Tibial artery (tissue), 4 donors: Measurements from ENCODE around the gene CDC42BPA.
A peak's percentile ranks its signal among the peaks of the same experiment; 100 is the strongest.
"Not testable (repeated sequence)": the region's sequence is repeated elsewhere in the genome, so short reads cannot be mapped to it uniquely, and the experiment has no call there.

Experiments
- DNase-seq, 2 donors: peaks; one replicate each; pipeline ENCODE4 v3.0.0-alpha.2; 2019
- H3K27ac ChIP-seq, 2 donors: fragments of 200-600 bp; sonication (generic) in 1 of 2; 1 replicate in 1 of 2; 2 replicates in 1 of 2; pipeline ENCODE4 v1.5.1; 2018 to 2019; ENCODE audit warnings: mild to moderate bottlenecking in 1 of 2
- H3K27me3 ChIP-seq, 2 donors: fragments of 200-600 bp; sonication (generic) in 1 of 2; one replicate each; pipeline versions ENCODE4 v1.5.1 to v1.6.0; 2016 to 2019
- H3K36me3 ChIP-seq, 3 donors: fragments of 200-600 bp; sonication (generic) in 2 of 3; one replicate each; pipeline ENCODE4 v1.5.1; 2016 to 2019; ENCODE audit warnings: mild to moderate bottlenecking in 2 of 3
- H3K4me1 ChIP-seq, 4 donors: fragments of 200-600 bp; sonication (generic) in 2 of 4; 1 replicate in 3 of 4; 2 replicates in 1 of 4; pipeline ENCODE4 v1.5.1; 2016 to 2019
- H3K4me3 ChIP-seq, 2 donors: fragments of 200-600 bp; sonication (generic) in 1 of 2; 1 replicate in 1 of 2; 2 replicates in 1 of 2; pipeline ENCODE4 v1.5.1; 2018 to 2019; ENCODE audit warnings: mild to moderate bottlenecking in 2 of 2
- H3K9me3 ChIP-seq, 3 donors: fragments of 200-600 bp; sonication (generic) in 1 of 3; one replicate each; pipeline ENCODE4 v1.5.1; 2016 to 2019
- CTCF ChIP-seq, 2 experiments: fragments of 200-600 bp in 1 of 2; fragments of 450-650 bp in 1 of 2; IDR thresholded peaks; one replicate each; pipeline ENCODE4 v1.5.1; 2017 to 2019; ENCODE audit warnings: antibody characterized with exemption in 2 of 2, mild to moderate bottlenecking in 1 of 2, moderate library complexity in 1 of 2
- intact Hi-C: fragments of 100-400 bp; cut with DNase I; formaldehyde crosslinking; loops from one replicate; pipeline ENCODE4 v1.15.0; 2023; ENCODE audit warnings: low total_unique reads

Gene CDC42BPA

GRCh38 chr1:227003165-227003564 lies 315.1 kb downstream of the CDC42BPA start:
- Histone ChIP-seq H3K9me3 (no peaks in the 10 kb centered on the region), H3K4me1 (no peaks in the 10 kb centered on the region), H3K36me3 (peaks cover 27 to 38% (median 35%) of the 10 kb centered on the region in 3 donors), H3K27ac (no peak overlapping the region), H3K4me3 (no peak overlapping the region), H3K27me3 (no peaks in the 10 kb centered on the region)
- DNase-seq: no peak
- intact Hi-C loops: no loop called here
- TF ChIP-seq CTCF (IDR thresholded peaks at IDR 0.05): no peak

- DNase-seq: no peak
- TF ChIP-seq CTCF (IDR thresholded peaks at IDR 0.05): no peak
- H3K9me3 ChIP-seq: no peaks in the 10 kb centered on the region
- peaks cover 27 to 38% (median 35%) of the 10 kb centered on the region in 3 donors for H3K36me3 ChIP-seq
- no peaks in the 10 kb centered on the region for H3K4me1 ChIP-seq
- H3K27ac ChIP-seq: no peak overlapping the region
- H3K27me3 ChIP-seq: no peaks in the 10 kb centered on the region
- intact Hi-C loops: no loop called here
- H3K4me3 ChIP-seq: no peak overlapping the region
Measured at GRCh38 chr1:227002531-227003049, 315.7 kb downstream of the CDC42BPA start.

DNA sequence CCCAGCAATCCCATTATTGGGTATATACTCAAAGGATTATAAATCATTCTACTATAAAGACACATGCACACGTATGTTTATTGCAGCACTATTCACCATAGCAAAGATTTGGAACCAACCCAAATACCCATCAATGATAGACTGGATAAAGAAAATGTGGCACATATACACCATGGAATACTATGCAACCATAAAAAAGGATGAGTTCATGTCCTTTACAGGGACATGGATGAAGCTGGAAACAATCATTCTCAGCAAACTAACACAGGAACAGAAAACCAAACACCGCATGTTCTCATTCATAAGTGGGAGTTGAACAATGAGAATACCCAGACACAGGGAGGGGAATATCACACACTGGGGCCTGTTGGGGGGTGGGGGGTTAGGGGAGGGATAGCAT lies 318.7 kb downstream of the CDC42BPA start:
- DNase-seq, H3K4me1 ChIP-seq, H3K9me3 ChIP-seq, H3K27me3 ChIP-seq, intact Hi-C loops, H3K27ac ChIP-seq, H3K4me3 ChIP-seq: not testable (repeated sequence)
- peaks cover 24 to 44% (median 24%) of the 10 kb centered on the region in 3 donors for H3K36me3 ChIP-seq

DNA sequence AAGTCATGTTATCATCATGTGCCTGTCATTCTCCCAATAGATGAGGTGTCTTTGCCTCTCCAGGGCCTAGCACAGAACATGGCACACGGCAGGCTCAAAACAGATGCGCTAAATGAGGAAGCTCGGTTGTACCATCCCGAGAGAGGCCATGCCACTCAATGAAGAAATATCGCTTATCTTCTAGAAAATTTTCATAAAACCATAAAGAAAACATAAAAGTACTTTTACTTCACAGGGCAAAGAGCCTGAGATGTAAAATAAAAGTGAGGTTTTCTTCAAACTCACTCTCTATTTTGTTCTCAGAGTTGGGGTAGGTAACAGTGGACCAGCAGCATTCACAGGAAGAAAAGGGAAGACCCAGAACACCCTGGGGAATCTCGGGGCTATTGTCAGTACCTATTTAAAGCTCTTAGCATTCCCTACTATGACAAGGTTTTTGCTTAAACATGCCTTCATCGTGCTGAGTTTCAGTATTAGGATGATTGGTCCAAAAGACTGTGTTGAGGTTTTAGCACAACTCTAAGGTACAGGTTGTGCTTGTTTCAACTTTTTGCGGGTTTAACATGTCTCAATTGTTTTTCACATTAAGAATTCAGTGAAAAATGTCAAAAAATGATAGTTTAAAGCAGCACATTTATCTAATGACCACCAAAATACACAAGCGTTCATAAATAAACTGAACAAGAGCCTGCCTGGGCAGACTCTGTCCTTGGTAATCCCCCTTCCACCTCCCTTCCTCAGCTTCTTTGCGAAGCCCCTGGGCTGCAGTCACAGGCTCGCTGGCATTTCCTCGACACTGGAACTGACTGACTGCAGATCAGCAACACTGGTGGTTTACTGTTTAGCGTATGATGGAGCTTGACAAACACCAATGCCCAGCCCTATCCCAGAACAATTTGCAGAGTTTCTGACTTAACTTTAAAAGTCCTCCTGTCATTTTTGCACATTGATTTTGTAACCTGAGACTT lies 322.6 kb downstream of the CDC42BPA start:
- Histone ChIP-seq H3K36me3 (peaks cover under 1 to 31% (median 7%) of the 10 kb centered on the region in 3 donors), H3K9me3 (no peaks in the 10 kb centered on the region), H3K27me3 (no peaks in the 10 kb centered on the region), H3K4me3 (no peak overlapping the region), H3K27ac (no peak overlapping the region), H3K4me1 (peaks cover 0 to 2% (median under 1%) of the 10 kb centered on the region in 4 donors)
- no peak for TF ChIP-seq CTCF (IDR thresholded peaks at IDR 0.05)
- no peak for DNase-seq
- intact Hi-C loops: no loop called here

DNA sequence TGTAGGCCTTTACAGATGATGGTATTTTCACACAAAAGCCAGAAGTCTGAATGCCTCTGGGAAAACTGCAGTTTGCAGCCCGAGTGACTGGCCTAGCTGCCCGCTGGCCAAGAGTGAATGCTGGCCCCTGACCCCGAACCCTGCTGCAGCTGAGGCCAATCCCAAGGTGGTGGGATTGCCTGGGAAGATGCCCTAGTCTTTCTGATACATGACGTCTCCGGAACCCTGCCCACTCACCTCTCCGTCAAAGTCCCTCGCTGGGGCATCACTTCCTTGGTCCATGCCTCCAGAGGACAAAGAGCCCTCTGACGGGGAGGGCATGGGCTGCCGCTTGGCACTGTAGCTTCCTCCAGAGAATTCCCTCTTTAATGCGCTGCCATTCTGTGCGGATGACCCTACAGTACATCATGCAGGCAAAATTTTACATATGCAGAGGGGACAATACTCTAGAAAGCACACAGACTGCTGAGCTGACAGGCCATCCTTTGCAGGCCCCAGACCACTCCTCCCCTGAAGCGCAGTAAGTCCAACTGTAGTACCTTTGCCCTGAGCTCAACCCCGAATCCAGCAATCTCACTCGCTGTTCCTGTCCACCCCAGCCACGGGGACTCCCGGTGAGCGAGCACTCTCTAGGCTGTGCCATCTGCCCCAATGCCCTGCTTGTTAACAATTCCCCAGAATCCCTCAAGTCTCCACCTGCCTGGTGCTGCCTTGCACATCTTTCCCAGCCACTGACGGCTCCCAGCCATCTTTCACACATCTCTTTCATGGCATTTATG lies 323.5 kb downstream of the CDC42BPA start:
- peaks cover 0 to 11% (median 9%) of the 10 kb centered on the region in 4 donors for H3K4me1 ChIP-seq
- H3K27me3 ChIP-seq: no peaks in the 10 kb centered on the region
- intact Hi-C loops: no loop called here
- TF ChIP-seq CTCF (IDR thresholded peaks at IDR 0.05): no peak
- no peaks in the 10 kb centered on the region for H3K9me3 ChIP-seq
- H3K36me3 ChIP-seq: peaks cover 0 to 29% (median 3%) of the 10 kb centered on the region in 3 donors
- DNase-seq: no peak
- H3K4me3 ChIP-seq: no peak overlapping the region
- peak overlapping the region in 1 of 2 donors; percentile 46 for H3K27ac ChIP-seq
